Measurements from ENCODE around the gene DCDC2. TPM values are rescaled to one million over a fixed set of nuclear protein-coding genes. Genes with fewer than 3 reads are reported as not detected.

Gene DCDC2
- total RNA-seq, 1 experiment from 2014 or later = 1.8 TPM

DNA sequence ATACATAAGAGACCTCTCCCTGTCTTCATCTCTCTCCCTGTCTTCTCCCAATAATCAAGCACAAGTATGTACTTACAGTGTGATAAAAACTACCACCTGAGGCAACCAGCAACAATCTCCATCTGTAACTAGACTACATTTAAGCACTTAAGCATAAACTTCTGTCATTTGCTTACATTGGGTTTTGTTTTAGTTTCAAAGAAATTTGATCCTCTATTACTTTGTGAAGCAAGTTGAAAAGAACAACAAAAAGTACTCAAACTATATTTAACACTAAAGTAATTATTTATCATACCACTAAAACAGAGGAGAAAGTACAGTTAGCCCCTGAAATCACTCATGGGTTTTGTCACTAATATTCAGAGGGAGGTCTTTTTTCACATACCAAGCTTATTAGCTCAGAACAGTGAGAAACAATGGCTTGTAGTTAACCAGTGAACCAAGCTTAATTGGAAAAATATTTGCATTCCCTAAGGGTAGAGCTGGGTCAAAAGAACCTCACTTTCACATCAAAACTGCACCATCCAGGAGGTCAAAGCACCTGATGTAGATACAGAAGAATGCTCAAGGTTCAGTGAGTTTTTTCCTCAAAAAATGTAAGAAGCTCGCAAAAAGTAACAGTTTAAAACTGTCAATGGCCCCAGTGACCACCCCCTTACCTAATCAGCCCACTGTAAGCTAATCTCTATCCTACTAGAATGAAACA lies 34.1 kb downstream of the DCDC2 start:
- Mint-ChIP-seq H3K36me3 (no peaks in the 10 kb centered on the region), H3K4me3 (no peak overlapping the region), H3K27ac (no peak overlapping the region), H3K27me3 (ENCODE audit: low read depth) (peaks cover 94% of the 10 kb centered on the region), H3K4me1 (peaks cover 37% of the 10 kb centered on the region), H3K9me3 (no peaks in the 10 kb centered on the region)
- DNase-seq (ENCODE audit: low spot score) (no peak), ATAC-seq (peak; percentile 62; the same call in 1 of the 2 replicates)
- ChIA-PET POLR2A (interaction anchor here (0.5 kb wide), 1 partner anchor 479 kb away, joined by 6 read pairs; no protein-coding TSS in a partner anchor), CTCF (interaction anchor here (0.9 to 2.3 kb wide), 6 partner anchors 33 to 198 kb away, joined by 3 to 9 read pairs (median 6); no protein-coding TSS in a partner anchor)
- TF ChIP-seq, protein P1, sequence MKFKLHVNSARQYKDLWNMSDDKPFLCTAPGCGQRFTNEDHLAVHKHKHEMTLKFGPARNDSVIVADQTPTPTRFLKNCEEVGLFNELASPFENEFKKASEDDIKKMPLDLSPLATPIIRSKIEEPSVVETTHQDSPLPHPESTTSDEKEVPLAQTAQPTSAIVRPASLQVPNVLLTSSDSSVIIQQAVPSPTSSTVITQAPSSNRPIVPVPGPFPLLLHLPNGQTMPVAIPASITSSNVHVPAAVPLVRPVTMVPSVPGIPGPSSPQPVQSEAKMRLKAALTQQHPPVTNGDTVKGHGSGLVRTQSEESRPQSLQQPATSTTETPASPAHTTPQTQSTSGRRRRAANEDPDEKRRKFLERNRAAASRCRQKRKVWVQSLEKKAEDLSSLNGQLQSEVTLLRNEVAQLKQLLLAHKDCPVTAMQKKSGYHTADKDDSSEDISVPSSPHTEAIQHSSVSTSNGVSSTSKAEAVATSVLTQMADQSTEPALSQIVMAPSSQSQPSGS (CRISPR knock-in tag; IDR thresholded peaks at IDR 0.05; ENCODE audit: borderline replicate concordance, low read depth) = no peak
- TF ChIP-seq, protein P2, sequence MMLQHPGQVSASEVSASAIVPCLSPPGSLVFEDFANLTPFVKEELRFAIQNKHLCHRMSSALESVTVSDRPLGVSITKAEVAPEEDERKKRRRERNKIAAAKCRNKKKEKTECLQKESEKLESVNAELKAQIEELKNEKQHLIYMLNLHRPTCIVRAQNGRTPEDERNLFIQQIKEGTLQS (CRISPR knock-in tag; conservative IDR thresholded peaks at IDR 0.05) = no peak
- TF ChIP-seq OVOL2 (CRISPR knock-in tag; IDR thresholded peaks at IDR 0.05; ENCODE audit: borderline replicate concordance) (no peak), ZNF219 (CRISPR knock-in tag; IDR thresholded peaks at IDR 0.05; ENCODE audit: borderline replicate concordance) (no peak), SOX15 (CRISPR knock-in tag; IDR thresholded peaks at IDR 0.05) (no peak), TEAD4 (CRISPR knock-in tag; IDR thresholded peaks at IDR 0.05) (no peak), TP53 (CRISPR knock-in tag; IDR thresholded peaks at IDR 0.05) (no peak), ZNF671 (CRISPR knock-in tag; IDR thresholded peaks at IDR 0.05) (no peak), SMAD4 (CRISPR knock-in tag; IDR thresholded peaks at IDR 0.05) (no peak), MYBL2 (CRISPR knock-in tag; IDR thresholded peaks at IDR 0.05) (no peak)
- TF ChIP-seq, protein P3, sequence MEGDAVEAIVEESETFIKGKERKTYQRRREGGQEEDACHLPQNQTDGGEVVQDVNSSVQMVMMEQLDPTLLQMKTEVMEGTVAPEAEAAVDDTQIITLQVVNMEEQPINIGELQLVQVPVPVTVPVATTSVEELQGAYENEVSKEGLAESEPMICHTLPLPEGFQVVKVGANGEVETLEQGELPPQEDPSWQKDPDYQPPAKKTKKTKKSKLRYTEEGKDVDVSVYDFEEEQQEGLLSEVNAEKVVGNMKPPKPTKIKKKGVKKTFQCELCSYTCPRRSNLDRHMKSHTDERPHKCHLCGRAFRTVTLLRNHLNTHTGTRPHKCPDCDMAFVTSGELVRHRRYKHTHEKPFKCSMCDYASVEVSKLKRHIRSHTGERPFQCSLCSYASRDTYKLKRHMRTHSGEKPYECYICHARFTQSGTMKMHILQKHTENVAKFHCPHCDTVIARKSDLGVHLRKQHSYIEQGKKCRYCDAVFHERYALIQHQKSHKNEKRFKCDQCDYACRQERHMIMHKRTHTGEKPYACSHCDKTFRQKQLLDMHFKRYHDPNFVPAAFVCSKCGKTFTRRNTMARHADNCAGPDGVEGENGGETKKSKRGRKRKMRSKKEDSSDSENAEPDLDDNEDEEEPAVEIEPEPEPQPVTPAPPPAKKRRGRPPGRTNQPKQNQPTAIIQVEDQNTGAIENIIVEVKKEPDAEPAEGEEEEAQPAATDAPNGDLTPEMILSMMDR (IDR thresholded peaks at IDR 0.05) = no peak
- TF ChIP-seq, protein P4, sequence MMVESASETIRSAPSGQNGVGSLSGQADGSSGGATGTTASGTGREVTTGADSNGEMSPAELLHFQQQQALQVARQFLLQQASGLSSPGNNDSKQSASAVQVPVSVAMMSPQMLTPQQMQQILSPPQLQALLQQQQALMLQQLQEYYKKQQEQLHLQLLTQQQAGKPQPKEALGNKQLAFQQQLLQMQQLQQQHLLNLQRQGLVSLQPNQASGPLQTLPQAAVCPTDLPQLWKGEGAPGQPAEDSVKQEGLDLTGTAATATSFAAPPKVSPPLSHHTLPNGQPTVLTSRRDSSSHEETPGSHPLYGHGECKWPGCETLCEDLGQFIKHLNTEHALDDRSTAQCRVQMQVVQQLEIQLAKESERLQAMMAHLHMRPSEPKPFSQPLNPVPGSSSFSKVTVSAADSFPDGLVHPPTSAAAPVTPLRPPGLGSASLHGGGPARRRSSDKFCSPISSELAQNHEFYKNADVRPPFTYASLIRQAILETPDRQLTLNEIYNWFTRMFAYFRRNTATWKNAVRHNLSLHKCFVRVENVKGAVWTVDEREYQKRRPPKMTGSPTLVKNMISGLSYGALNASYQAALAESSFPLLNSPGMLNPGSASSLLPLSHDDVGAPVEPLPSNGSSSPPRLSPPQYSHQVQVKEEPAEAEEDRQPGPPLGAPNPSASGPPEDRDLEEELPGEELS (CRISPR knock-in tag; IDR thresholded peaks at IDR 0.05) = no peak
- TF ChIP-seq, protein P5, sequence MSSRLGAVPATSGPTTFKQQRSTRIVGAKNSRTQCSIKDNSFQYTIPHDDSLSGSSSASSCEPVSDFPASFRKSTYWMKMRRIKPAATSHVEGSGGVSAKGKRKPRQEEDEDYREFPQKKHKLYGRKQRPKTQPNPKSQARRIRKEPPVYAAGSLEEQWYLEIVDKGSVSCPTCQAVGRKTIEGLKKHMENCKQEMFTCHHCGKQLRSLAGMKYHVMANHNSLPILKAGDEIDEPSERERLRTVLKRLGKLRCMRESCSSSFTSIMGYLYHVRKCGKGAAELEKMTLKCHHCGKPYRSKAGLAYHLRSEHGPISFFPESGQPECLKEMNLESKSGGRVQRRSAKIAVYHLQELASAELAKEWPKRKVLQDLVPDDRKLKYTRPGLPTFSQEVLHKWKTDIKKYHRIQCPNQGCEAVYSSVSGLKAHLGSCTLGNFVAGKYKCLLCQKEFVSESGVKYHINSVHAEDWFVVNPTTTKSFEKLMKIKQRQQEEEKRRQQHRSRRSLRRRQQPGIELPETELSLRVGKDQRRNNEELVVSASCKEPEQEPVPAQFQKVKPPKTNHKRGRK (CRISPR knock-in tag; IDR thresholded peaks at IDR 0.05; ENCODE audit: borderline replicate concordance) = no peak
- TF ChIP-seq, protein P6, sequence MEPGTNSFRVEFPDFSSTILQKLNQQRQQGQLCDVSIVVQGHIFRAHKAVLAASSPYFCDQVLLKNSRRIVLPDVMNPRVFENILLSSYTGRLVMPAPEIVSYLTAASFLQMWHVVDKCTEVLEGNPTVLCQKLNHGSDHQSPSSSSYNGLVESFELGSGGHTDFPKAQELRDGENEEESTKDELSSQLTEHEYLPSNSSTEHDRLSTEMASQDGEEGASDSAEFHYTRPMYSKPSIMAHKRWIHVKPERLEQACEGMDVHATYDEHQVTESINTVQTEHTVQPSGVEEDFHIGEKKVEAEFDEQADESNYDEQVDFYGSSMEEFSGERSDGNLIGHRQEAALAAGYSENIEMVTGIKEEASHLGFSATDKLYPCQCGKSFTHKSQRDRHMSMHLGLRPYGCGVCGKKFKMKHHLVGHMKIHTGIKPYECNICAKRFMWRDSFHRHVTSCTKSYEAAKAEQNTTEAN (CRISPR knock-in tag; IDR thresholded peaks at IDR 0.05) = no peak
- TF ChIP-seq, protein P7, sequence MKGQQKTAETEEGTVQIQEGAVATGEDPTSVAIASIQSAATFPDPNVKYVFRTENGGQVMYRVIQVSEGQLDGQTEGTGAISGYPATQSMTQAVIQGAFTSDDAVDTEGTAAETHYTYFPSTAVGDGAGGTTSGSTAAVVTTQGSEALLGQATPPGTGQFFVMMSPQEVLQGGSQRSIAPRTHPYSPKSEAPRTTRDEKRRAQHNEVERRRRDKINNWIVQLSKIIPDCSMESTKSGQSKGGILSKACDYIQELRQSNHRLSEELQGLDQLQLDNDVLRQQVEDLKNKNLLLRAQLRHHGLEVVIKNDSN (CRISPR knock-in tag; IDR thresholded peaks at IDR 0.05) = no peak
- TF ChIP-seq, protein P8, sequence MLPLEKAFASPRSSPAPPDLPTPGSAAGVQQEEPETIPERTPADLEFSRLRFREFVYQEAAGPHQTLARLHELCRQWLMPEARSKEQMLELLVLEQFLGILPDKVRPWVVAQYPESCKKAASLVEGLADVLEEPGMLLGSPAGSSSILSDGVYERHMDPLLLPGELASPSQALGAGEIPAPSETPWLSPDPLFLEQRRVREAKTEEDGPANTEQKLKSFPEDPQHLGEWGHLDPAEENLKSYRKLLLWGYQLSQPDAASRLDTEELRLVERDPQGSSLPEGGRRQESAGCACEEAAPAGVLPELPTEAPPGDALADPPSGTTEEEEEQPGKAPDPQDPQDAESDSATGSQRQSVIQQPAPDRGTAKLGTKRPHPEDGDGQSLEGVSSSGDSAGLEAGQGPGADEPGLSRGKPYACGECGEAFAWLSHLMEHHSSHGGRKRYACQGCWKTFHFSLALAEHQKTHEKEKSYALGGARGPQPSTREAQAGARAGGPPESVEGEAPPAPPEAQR (CRISPR knock-in tag; IDR thresholded peaks at IDR 0.05) = no peak
